DMS 273 (cell line): ENCODE data around the gene PCP2.

Source experiments
- DNase-seq: peaks from one replicate; lab custom pipeline; 2025; ENCODE audit not compliant: unreplicated experiment; lab: John Stamatoyannopoulos, UW

Gene PCP2

DNA sequence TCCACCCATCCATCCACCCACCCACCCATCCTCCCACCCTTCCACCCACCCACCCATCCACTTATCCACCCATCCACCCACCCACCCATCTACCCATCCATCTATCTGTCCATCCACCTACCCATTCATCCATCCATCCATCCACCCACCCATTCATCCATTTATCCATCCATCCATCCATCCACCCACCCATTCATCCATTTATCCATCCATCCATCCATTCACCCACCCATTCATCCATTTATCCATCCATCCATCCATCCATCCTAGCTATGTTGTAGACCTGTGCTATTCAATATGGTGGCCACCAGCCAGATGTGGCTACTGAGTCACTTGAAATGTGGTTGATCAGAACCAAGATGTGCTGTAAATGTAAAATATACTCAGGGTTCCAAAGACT lies 32.8 kb downstream of the PCP2 start:
- no peak for DNase-seq

DNA sequence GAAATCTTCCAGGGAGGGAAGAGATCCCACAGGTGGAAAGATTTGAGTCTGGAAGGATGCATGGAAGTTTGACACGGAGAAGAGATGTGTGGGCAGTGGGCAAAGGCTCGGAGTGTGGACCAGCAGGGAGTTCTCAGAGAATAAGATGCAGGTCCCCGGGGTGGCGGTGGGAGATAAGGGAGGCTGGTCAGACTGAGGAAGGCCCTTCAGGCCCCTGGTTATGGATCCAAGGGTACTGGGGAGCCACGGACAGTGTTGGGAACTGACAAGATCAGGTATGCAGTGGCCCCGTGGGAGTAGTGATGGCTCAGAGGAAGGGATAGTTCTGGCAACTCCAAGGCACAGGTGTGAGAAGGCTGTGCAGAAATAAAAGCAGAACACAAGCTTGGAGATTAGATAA lies 35.3 kb downstream of the PCP2 start:
- no peak for DNase-seq

DNA sequence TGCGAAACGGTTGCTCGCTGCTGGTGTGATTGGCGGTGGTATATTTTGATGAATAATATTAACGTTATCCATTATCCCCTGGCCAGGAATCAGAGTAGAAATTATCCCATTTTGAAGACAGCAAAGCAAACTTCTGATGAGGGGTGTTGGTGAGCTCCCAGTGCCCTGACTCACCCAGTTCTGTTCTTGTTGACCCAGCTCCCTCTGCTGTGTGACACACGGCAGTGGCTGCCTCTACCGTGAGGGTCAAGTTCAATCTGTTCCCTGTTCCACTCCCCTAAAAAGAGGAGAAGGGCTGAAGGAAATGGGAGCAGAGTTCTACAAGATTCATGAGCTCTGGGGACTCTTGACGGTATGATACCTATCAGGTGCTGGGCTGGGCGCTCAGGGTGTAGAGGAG lies 35.8 kb downstream of the PCP2 start:
- no peak for DNase-seq

DNA sequence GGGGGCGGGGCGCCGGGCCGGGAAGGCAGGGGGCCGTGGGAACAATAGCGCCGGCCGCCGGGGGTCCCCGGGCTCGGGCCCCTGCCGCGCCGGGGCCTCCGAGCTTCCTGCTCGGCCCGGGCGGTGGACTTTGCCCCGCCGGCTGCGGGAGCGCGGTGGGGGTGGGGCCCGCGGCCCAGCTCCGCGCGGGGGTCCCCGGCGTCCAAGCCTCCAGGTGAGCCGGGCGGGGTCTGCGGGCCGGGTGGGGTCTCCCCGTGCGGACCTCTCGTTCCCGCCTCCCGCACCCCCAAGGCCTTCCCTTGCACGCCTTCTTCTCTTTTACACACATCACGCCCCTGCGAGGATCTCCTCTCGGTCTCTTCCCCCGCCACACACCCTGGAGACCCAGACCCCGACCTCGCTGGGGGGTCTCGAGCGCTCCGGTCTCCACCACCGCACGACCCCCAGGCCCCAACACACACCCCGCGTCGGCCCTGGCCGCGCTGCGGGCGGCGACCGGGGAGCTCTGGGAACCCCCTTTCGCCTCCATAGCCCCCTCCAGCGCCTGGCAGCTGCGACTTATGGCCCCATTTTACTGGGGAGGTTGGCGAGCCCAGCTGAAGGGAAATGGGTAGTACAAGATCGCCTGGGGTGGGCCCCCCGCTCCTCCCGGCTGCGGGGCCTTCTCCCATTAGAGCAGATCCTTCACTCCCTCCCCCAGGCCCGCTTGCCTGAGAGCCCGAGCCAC lies 37.1 kb downstream of the PCP2 start:
- DNase-seq: peak; percentile 33

DNA sequence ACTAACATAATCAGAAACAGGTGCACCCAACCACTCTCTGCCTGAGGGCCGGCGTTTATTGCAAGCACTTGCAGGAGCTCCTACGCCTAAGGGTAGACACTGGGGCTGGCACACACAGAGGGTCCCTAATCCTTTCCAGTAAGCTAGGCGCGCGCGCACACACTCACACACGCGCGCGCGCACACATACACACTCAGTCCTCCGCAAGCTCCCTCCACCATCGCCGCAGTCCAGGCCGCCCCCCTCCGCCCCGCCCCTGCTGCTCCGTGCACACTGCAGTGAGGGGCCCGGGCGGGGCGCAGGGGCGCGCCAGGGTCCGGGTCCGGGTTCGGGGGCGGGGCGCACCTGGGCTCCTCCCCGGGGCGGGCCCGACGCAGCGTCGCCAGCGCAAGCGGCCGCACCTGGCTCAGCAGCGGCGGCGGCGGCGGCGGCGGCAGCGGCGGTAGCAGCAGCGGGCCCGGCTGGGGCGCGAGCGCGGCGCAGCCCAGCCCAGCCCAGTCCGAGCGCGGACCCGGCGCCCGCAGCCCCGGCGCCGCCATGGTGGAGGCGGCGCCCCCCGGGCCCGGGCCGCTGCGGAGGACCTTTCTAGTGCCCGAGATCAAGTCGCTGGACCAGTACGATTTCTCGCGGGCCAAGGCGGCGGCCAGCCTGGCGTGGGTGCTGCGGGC lies 37.9 kb downstream of the PCP2 start, which contains the start of gene CAMSAP3:
CAMSAP3 (plus strand) TSS at position 398 of the 668 bp plus-strand sequence; CDS start at position 538, 140 bp downstream.
- DNase-seq: peak; percentile 81

DNA sequence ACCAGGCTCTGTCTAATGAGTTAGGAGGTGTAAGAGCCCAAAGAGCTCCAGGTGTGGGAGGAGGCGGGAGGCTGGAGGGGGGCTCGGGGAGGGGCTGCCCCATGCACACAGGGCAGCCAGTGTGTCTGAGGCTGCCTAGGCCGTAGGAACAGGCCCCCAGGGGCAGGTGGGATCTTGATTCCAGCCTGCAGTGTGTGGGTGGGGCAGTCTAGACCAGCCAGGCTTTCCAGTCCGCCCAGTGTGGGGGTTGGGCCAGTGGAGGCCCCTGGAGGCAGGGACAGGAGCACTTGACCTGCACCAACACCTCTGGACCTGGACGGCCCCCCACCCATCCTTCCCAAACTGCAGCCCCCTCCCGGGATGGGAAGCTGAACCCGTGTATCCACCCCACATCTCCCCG lies 43.3 kb downstream of the PCP2 start:
- no peak for DNase-seq

DNA sequence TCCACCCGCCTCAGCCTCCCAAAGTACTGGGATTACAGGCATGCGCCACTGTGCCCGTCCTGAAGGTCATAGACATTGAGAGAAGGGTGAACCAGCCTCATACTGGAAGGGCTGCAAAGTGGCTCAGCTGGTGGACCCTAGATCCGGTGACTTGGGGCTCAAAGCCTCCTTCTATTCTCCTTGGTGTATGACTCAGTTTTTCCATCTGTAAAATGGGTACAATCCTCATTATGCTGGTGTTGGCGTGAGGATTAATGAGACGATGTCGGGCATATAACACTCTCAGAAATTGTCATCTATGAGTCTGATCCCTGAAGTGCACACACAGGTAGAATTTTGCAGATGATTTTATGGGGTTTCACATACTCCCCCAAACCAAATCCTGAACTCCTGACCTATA lies 43.7 kb downstream of the PCP2 start:
- no peak for DNase-seq

DNA sequence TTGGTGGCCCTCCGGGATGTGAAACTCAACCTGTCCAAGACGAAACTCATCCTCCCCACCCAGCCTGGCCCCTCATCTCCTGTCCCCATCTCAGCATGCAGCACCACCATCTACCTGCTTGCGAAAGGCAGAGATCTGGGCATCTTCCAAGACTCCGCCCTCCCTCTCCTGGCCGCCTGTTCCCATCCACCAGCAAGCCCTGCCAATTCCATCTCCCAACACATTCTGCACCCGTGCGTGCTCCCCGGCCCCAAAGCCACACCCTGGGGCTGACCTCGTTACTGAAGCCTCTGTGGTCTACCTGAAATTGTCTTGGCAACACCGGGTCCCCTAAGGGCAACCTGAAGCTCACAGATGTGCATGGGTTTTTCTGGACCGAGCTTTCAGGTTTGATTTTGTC lies 51.1 kb downstream of the PCP2 start:
- DNase-seq: no peak
